ENCODE measurements around the gene LBP. TPM values are rescaled to one million over a fixed set of nuclear protein-coding genes. Genes with fewer than 3 reads are reported as not detected.
A peak's percentile ranks its signal among the peaks of the same experiment; 100 is the strongest.
"Not testable (repeated sequence)": the region's sequence is repeated elsewhere in the genome, so short reads cannot be mapped to it uniquely, and the experiment has no call there.

Gene LBP
- total RNA-seq, 1 donor = not detected

- TF ChIP-seq CTCF (IDR thresholded peaks at IDR 0.05; ENCODE audit: insufficient read depth, low read length) = no peak
- DNase-seq (ENCODE audit: low read depth) = no peak
- H3K4me3 ChIP-seq (ENCODE audit: low read depth, low read length) = no peak overlapping the region
These were observed 38.2 kb upstream of the LBP start for GRCh38 chr20:38308047-38308438.

GRCh38 chr20:38308447-38308846 is 37.8 kb upstream of the LBP start:
- no peak for TF ChIP-seq CTCF (IDR thresholded peaks at IDR 0.05; ENCODE audit: insufficient read depth, low read length)
- no peak overlapping the region for H3K4me3 ChIP-seq (ENCODE audit: low read depth, low read length)
- DNase-seq (ENCODE audit: low read depth) = no peak

- no peak overlapping the region for H3K4me3 ChIP-seq (ENCODE audit: low read depth, low read length)
- no peak for TF ChIP-seq CTCF (IDR thresholded peaks at IDR 0.05; ENCODE audit: insufficient read depth, low read length)
- no peak for DNase-seq (ENCODE audit: low read depth)
These were observed 35.2 kb upstream of the LBP start for GRCh38 chr20:38311091-38311490.

- DNase-seq (ENCODE audit: low read depth) = no peak
- TF ChIP-seq CTCF (IDR thresholded peaks at IDR 0.05; ENCODE audit: insufficient read depth, low read length) = no peak
- no peak overlapping the region for H3K4me3 ChIP-seq (ENCODE audit: low read depth, low read length)
These were observed 34.8 kb upstream of the LBP start for GRCh38 chr20:38311491-38311890.

- no peak for TF ChIP-seq CTCF (IDR thresholded peaks at IDR 0.05; ENCODE audit: insufficient read depth, low read length)
- no peak overlapping the region for H3K4me3 ChIP-seq (ENCODE audit: low read depth, low read length)
- no peak for DNase-seq (ENCODE audit: low read depth)
These were observed 32.6 kb upstream of the LBP start for GRCh38 chr20:38313676-38314075.

GRCh38 chr20:38314350-38314749 is 31.9 kb upstream of the LBP start:
- not testable (repeated sequence) for DNase-seq (ENCODE audit: low read depth); H3K4me3 ChIP-seq (ENCODE audit: low read depth, low read length)

- no peak overlapping the region for H3K4me3 ChIP-seq (ENCODE audit: low read depth, low read length)
- peak; percentile 42 for DNase-seq (ENCODE audit: low read depth)
- TF ChIP-seq CTCF (IDR thresholded peaks at IDR 0.05; ENCODE audit: insufficient read depth, low read length) = peak; percentile 28
These were observed 30.9 kb upstream of the LBP start for GRCh38 chr20:38315290-38315966.
